Transverse colon (tissue), 4 donors: Measurements from ENCODE around the gene HYCC2. TPM values are rescaled to one million over a fixed set of nuclear protein-coding genes. Genes with fewer than 3 reads are reported as not detected.
"Not testable (repeated sequence)": the region's sequence is repeated elsewhere in the genome, so short reads cannot be mapped to it uniquely, and the experiment has no call there.

ENCODE experiments used
- DNase-seq: peaks from one replicate; pipeline ENCODE4 v3.0.0-alpha.2; 2019
- H3K27ac ChIP-seq, 4 donors: fragments of 200-600 bp; sonication (generic); 2 replicates each; pipeline ENCODE4 v1.5.1; 2016 to 2018; ENCODE audit warnings: inconsistent platforms in 4 of 4
- H3K27me3 ChIP-seq: fragments of 200-600 bp; sonication (generic); 2 replicates; pipeline ENCODE4 v1.5.1; 2017; ENCODE audit warnings: inconsistent platforms
- H3K36me3 ChIP-seq, 4 donors: fragments of 200-600 bp; sonication (generic); 2 replicates each; pipeline ENCODE4 v1.5.1; 2017 to 2019; ENCODE audit warnings: inconsistent platforms in 4 of 4
- H3K4me1 ChIP-seq, 4 donors: fragments of 200-600 bp; sonication (generic); 2 replicates each; pipeline ENCODE4 v1.5.1; 2017 to 2020; ENCODE audit warnings: inconsistent platforms in 4 of 4
- H3K4me3 ChIP-seq, 4 donors: fragments of 200-600 bp; sonication (generic); 1 replicate in 1 of 4; 2 replicates in 3 of 4; pipeline versions ENCODE4 v1.5.1 to v1.6.1; 2017 to 2019; ENCODE audit warnings: inconsistent platforms in 4 of 4
- H3K9me3 ChIP-seq, 2 donors: fragments of 200-600 bp; sonication (generic); 2 replicates each; pipeline ENCODE4 v1.5.1; 2017 to 2019; ENCODE audit warnings: inconsistent platforms in 2 of 2
- EP300 ChIP-seq: sonication (generic); formaldehyde crosslinking; IDR thresholded peaks from one replicate; pipeline ENCODE4 v1.6.1; 2017; ENCODE audit warnings: antibody characterized with exemption, low read depth
- POLR2A ChIP-seq: fragments of 450-650 bp; IDR thresholded peaks from one replicate; pipeline ENCODE4 v1.6.1; 2016; ENCODE audit warnings: antibody characterized with exemption, mild to moderate bottlenecking, moderate library complexity
- POLR2AphosphoS5 ChIP-seq, 3 donors: sonication (generic); formaldehyde crosslinking; IDR thresholded peaks; one replicate each; pipeline ENCODE4 v1.6.1; 2016; ENCODE audit warnings: antibody characterized with exemption in 3 of 3
- WGBS, 2 donors: methylation state at CpG; one replicate each; pipeline ENCODE4 v1.1.5; 2018; ENCODE audit warnings: low coverage in 1 of 2; 5-methylcytosine and 5-hydroxymethylcytosine counted together
- in situ Hi-C, 4 donors: fragments of 200-750 bp; cut with MboI; loops; one replicate each; pipeline versions ENCODE4 v1.15.0 to v1.15.1; 2017; ENCODE audit warnings: low sequenced_read_pairs in 3 of 4, low pct_ligation_motif_present in 1 of 4, low pct_unique_long_range_greater_than_20kb in 1 of 4
- intact Hi-C: fragments of 100-400 bp; cut with DNase I; formaldehyde crosslinking; loops from one replicate; pipeline ENCODE4 v1.15.1; 2023; ENCODE audit warnings: low total_unique reads
- total RNA-seq, 4 donors: library from RNA; depleted of rRNA; stranded (reverse); fragments of >200 nt; gene quantifications; one replicate each; pipeline ENCODE4 v1.1.0, GENCODE V29; 2016
- TF ChIP-seq, protein P1 (sequence below), 5 experiments: fragments of 200-600 bp in 3 of 5; fragments of 450-650 bp in 2 of 5; sonication (generic) in 3 of 5; IDR thresholded peaks; 1 replicate in 2 of 5; 2 replicates in 3 of 5; pipeline ENCODE4 v1.5.1; 2016 to 2017; ENCODE audit warnings: antibody characterized with exemption in 5 of 5, inconsistent platforms in 3 of 5, mild to moderate bottlenecking in 2 of 5, moderate library complexity in 1 of 5

HYCC2 gene
- total RNA-seq, 4 donors from 2014 or later = 23.9 to 104 (median 35.8) TPM

DNA sequence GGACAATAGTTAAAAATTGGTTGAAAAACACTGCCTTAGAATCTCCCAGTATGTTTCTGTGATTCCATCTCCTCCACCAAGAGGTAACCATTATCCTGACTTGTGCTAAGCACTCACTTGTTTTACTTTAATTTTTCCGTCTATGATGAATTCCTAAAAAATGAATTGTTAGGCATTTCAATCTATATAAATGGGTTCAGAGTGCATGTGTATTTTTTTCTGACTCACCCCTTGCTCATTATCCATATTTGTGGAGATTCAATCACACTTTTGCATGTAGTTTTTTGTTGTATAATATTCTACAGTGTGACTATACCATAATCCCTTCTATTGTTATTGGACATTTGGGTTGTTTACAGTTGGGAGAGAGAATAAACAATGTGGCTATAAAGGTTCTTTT lies 1.6 kb upstream of the HYCC2 start:
- TF ChIP-seq POLR2A (no peak), POLR2AphosphoS5 (IDR thresholded peaks at IDR 0.05) (no peak), EP300 (no peak)
- TF ChIP-seq, protein P1, sequence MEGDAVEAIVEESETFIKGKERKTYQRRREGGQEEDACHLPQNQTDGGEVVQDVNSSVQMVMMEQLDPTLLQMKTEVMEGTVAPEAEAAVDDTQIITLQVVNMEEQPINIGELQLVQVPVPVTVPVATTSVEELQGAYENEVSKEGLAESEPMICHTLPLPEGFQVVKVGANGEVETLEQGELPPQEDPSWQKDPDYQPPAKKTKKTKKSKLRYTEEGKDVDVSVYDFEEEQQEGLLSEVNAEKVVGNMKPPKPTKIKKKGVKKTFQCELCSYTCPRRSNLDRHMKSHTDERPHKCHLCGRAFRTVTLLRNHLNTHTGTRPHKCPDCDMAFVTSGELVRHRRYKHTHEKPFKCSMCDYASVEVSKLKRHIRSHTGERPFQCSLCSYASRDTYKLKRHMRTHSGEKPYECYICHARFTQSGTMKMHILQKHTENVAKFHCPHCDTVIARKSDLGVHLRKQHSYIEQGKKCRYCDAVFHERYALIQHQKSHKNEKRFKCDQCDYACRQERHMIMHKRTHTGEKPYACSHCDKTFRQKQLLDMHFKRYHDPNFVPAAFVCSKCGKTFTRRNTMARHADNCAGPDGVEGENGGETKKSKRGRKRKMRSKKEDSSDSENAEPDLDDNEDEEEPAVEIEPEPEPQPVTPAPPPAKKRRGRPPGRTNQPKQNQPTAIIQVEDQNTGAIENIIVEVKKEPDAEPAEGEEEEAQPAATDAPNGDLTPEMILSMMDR (IDR thresholded peaks at IDR 0.05) = no peak
- Histone ChIP-seq H3K9me3 (no peaks in the 10 kb centered on the region), H3K36me3 (no peaks in the 10 kb centered on the region), H3K4me1 (peaks cover 25 to 41% (median 35%) of the 10 kb centered on the region in 4 donors), H3K27ac (no peak overlapping the region), H3K27me3 (no peaks in the 10 kb centered on the region), H3K4me3 (peak overlapping the region in 2 of 4 donors; percentile 81 to 83)
- WGBS, 2 donors = 73 to 82% methylated on average over 1 of the region's 1 CpG
- no peak for DNase-seq
- in situ Hi-C loops = loop anchor here (10.0 to 25.0 kb wide), 4 partner anchors 102 to 168 kb away; partner anchors contain the start of gene ORC2 (in 2 of the 4)
- intact Hi-C loops = no loop called here

DNA sequence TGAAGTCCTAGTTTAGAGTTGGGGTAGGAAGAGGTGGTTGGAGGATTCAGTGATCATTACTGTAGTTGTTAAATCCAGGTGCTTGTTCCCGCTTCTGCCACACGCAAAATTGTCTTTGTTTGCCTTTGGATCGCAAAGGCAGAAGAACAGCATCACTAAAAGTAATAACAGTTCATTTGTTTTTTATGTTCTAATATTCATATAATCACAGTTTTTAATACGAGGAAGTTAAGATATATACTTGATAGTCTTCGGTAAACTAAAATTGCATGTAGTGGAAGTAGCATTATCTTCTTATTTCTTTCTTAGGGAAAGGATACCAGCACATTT lies 695 bp upstream of the HYCC2 start:
- 2 to 5% methylated on average over 5 of the region's 5 CpGs for WGBS, 2 donors
- peaks cover 33 to 50% (median 39%) of the 10 kb centered on the region in 4 donors for H3K4me1 ChIP-seq

DNA sequence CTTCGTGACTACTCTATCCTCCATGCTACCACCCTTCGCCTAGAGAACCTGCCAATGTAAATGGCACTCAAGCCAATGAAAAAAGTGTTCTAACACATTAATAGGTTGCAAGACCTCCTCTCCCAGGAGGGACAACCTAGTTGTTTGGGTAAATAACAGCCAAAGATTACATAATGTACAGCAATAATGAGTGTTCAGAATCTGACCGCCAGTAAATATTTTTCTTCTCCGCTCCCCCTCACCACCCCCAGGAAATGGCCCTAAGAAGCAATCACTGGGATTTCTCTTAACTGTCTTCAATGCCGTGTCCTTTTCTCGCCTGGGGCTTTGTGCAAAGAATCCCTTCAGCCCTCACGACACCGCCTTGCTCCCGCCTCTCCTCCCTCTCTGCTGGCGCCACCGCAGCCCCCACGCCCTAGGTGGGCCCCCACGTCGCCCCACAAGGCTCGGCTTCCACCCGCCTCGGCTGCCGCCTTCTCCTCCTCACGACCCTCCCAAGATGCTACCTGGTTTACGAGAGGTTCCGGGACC lies 458 bp downstream of the HYCC2 start:
- DNase-seq = no peak
- in situ Hi-C loops (loop anchor here (10.0 to 25.0 kb wide), 4 partner anchors 104 to 166 kb away; partner anchors contain the start of gene ORC2 (in 2 of the 4)), intact Hi-C loops (no loop called here)
- peak overlapping the region; percentile 77 to 89 (median 82) for H3K4me3 ChIP-seq
- TF ChIP-seq EP300 = no peak
- TF ChIP-seq POLR2A = no peak
- TF ChIP-seq, protein P1 (IDR thresholded peaks at IDR 0.05) = no peak
- no peak for TF ChIP-seq POLR2AphosphoS5 (IDR thresholded peaks at IDR 0.05)
- peak overlapping the region; percentile 88 to 92 (median 90) for H3K27ac ChIP-seq
- no peaks in the 10 kb centered on the region for H3K36me3 ChIP-seq
- peaks cover 33 to 61% (median 40%) of the 10 kb centered on the region in 4 donors for H3K4me1 ChIP-seq
- H3K27me3 ChIP-seq = no peaks in the 10 kb centered on the region
- WGBS, 2 donors = 0% methylated on average over 7 to 14 of the region's 21 CpGs
- no peaks in the 10 kb centered on the region for H3K9me3 ChIP-seq

More for the DNA sequence above, 695 bp upstream of the HYCC2 start:
- no peak for TF ChIP-seq POLR2AphosphoS5 (IDR thresholded peaks at IDR 0.05)
- TF ChIP-seq POLR2A = no peak
- TF ChIP-seq, protein P1 (IDR thresholded peaks at IDR 0.05) = no peak
- TF ChIP-seq EP300 = no peak
- H3K36me3 ChIP-seq = no peaks in the 10 kb centered on the region
- peak overlapping the region; percentile 88 to 92 (median 90) for H3K27ac ChIP-seq
- no peaks in the 10 kb centered on the region for H3K27me3 ChIP-seq
- H3K4me3 ChIP-seq = peak overlapping the region; percentile 41 to 83 (median 79)
- in situ Hi-C loops = loop anchor here (10.0 to 25.0 kb wide), 4 partner anchors 103 to 167 kb away; partner anchors contain the start of gene ORC2 (in 2 of the 4)
- DNase-seq = no peak
- intact Hi-C loops = no loop called here
- H3K9me3 ChIP-seq = no peaks in the 10 kb centered on the region

DNA sequence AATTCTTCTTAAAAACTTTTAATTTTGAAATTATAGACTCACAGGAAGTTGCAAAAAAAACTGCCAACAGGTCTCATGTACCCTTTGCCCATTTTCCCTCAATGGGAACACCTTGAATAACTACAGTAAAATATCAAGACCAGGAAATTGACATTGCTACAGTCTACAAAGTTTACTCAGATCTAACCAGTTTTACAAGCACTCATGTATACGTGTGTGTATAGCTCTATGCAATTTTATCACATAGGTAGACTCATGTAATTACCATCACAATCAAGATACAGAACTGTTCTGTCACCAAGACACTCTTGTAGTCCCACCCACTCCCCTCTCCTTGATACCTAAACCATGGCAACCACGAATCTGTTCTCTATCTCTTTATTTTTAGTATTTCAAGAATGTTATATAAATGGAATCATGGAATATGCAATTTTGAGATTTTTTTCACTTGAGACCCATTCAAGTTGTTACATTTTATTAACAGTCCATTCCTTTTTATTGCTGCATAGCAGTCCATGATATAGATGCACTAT lies 6.6 kb downstream of the HYCC2 start:
- 42 to 56% methylated on average over 2 of the region's 2 CpGs for WGBS, 2 donors
- in situ Hi-C loops = loop anchor here (25.0 kb wide), 2 partner anchors 103 to 153 kb away; partner anchors contain the start of gene ORC2 (in 2 of the 4)
- peak overlapping the region; percentile 22 to 51 (median 44) for H3K27ac ChIP-seq
- TF ChIP-seq POLR2AphosphoS5 (IDR thresholded peaks at IDR 0.05) = peak in 1 of 3 donors; percentile 53
- TF ChIP-seq POLR2A = no peak
- no peak for DNase-seq
- no peak overlapping the region for H3K4me3 ChIP-seq
- intact Hi-C loops = no loop called here
- H3K9me3 ChIP-seq = no peaks in the 10 kb centered on the region
- H3K27me3 ChIP-seq = no peaks in the 10 kb centered on the region
- H3K36me3 ChIP-seq = no peaks in the 10 kb centered on the region
- H3K4me1 ChIP-seq = peaks cover 15 to 49% (median 34%) of the 10 kb centered on the region in 4 donors

DNA sequence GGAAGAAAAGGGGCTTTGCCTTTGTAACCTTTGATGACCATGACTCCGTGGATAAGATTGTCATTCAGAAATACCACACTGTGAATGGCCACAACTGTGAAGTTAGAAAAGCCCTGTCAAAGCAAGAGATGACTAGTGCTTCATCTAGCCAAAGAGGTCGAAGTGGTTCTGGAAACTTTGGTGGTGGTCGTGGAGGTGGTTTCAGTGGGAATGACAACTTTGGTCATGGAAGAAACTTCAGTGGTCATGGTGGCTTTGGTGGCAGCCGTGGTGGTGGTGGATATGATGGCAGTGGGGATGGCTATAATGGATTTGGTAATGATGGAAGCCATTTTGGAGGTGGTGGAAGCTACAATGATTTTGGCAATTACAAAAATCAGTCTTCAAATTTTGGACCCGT lies 8.0 kb downstream of the HYCC2 start:
- H3K27me3 ChIP-seq, H3K36me3 ChIP-seq, H3K9me3 ChIP-seq, DNase-seq, H3K4me3 ChIP-seq, intact Hi-C loops, H3K27ac ChIP-seq: not testable (repeated sequence)
- peaks cover 14 to 50% (median 26%) of the 10 kb centered on the region in 4 donors for H3K4me1 ChIP-seq
- 83 to 84% methylated on average over 4 to 5 of the region's 5 CpGs for WGBS, 2 donors
- in situ Hi-C loops = loop anchor here (25.0 kb wide), 2 partner anchors 101 to 151 kb away; partner anchors contain the start of gene ORC2 (in 2 of the 4)
